Prostate gland (tissue), 2 donors: ENCODE data around the gene POU2AF2.

Experiments used
- POLR2AphosphoS5 ChIP-seq: sonication (generic); formaldehyde crosslinking; IDR thresholded peaks from one replicate; pipeline ENCODE4 v1.6.1; 2017; ENCODE audit warnings: antibody characterized with exemption
- TF ChIP-seq, protein P1 (sequence below), 4 experiments: fragments of 200-600 bp in 2 of 4; fragments of 450-650 bp in 2 of 4; sonication (generic) in 2 of 4; IDR thresholded peaks; 1 replicate in 3 of 4; 2 replicates in 1 of 4; pipeline ENCODE4 v1.5.1; 2016 to 2019; ENCODE audit warnings: antibody characterized with exemption in 4 of 4, mild to moderate bottlenecking in 2 of 4, moderate library complexity in 2 of 4

DNA sequence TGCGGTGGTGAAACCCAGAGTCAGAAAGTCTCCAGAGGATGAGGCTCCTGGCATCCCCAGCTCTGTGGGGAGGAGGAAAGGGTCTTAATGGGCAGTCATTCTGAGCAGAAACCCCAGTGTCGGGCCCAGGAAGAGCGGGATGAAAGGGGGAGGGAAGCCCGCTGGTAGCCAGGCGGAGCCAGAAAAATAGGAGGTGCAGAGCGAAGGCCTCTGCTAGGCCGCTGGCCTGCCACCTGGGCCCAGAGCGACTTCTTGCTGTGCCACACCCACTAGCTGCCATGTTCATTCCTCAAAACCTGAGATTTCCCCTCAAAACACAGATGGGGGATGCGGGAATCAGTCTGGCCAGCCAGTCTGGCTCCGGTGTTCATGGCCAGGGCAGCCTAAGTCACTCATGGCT is 52.2 kb downstream of the POU2AF2 start:
- TF ChIP-seq, protein P1, sequence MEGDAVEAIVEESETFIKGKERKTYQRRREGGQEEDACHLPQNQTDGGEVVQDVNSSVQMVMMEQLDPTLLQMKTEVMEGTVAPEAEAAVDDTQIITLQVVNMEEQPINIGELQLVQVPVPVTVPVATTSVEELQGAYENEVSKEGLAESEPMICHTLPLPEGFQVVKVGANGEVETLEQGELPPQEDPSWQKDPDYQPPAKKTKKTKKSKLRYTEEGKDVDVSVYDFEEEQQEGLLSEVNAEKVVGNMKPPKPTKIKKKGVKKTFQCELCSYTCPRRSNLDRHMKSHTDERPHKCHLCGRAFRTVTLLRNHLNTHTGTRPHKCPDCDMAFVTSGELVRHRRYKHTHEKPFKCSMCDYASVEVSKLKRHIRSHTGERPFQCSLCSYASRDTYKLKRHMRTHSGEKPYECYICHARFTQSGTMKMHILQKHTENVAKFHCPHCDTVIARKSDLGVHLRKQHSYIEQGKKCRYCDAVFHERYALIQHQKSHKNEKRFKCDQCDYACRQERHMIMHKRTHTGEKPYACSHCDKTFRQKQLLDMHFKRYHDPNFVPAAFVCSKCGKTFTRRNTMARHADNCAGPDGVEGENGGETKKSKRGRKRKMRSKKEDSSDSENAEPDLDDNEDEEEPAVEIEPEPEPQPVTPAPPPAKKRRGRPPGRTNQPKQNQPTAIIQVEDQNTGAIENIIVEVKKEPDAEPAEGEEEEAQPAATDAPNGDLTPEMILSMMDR (IDR thresholded peaks at IDR 0.05) = no peak
- no peak for TF ChIP-seq POLR2AphosphoS5
